ENCODE results near the gene ATRIP. TPM values are rescaled to one million over a fixed set of nuclear protein-coding genes. Genes with fewer than 3 reads are reported as not detected.

The ATRIP gene
- total RNA-seq, 1 donor, result 12.9 TPM

DNA sequence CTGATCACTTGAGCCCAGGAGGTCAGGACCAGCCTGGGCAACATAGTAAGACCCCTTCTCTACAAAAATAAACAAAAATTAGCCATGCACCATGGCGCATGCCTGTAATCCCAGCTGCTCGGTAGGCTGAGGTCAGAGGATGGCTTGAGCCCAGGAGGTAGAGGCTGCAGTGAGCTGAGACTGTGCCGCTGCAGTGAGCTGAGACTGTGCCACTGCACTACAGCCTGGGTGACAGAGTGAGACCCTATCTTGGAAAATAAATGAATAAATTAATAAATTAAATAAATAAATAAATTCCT, 46.6 kb downstream of the ATRIP start:
- DNase-seq (ENCODE audit: low read depth in 2 of 3, low spot score in 2 of 3), result no peak

DNA sequence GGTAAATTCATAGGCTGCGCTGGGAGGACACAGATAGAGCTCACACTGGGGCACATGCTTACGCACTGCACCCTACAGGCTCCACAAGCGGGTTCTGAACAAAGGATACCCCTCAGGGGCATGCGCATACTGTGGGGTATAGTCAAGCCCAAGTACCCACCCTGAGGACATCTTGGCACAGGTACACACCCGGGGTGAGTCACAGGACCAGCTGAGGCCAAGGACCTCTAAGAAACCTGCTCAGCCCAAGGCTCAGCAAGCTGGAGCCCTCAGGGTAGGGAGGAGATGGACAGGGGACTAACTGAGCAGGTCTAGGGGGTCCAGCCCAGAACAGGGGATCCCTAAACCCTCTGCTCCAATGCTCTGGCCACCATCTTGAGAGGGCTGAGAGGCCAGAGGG, 54.1 kb downstream of the ATRIP start:
- no peak for DNase-seq (ENCODE audit: low read depth in 2 of 3, low spot score in 2 of 3)

DNA sequence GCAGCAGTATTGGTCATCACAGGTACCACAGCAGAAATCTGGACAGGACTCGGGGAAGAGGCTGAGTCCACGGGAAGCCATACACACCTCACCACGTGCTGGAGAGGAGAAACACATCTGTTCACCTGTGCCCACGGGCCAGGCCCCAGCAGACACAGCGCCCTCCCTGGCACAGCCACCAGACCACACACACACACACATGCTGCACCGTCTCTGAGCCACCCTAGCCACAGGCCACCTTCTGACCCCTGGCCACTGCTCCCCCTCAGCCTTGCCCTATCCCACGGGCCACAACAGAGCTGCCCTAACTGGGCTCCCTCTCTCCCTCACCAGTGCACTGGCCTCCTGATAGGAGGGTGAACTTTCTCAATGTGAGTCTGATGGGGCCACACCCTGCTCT, 54.7 kb downstream of the ATRIP start:
- no peak for DNase-seq (ENCODE audit: low read depth in 2 of 3, low spot score in 2 of 3)

DNA sequence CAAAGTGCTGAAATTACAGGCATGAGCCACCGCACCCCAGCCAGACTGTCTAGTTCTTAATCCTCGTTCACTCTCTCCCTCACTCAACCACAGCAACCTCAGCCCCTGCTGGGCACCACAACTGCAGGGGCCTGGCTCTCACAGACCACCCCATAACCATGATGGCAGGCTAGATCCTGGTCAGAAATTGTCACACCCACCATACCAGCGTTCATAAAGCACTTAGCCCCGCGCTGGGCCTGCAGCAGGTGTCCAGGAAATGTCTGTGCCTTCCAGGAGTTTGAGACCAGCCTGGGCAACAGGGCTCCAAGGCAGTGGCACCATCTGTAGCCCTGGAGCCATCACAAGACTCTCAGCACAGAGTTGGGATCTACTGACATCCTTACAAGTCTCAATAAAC, 55.6 kb downstream of the ATRIP start:
- DNase-seq (ENCODE audit: low read depth in 2 of 3, low spot score in 2 of 3), result no peak

DNA sequence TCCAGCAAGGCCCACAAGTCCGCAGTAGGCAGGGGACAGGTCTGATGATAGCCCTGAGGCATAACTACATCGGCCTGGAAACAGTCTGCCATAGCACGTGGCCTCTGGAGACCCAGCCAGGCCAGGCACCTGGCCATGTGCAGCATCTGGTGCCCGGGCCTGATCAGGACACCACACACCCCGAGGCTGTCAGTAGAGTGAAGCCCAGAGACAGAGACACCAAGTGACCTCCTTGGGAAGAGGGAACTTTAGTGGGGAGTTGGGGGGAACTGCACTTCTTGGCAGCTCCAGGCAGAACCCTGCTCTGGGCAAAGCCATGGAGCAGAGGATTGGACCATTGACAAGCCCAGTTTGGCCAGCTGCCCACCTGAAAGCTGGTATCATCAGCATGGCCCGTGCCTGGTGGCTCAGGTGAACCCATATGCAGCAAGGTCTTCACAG, 56.2 kb downstream of the ATRIP start:
- no peak for DNase-seq (ENCODE audit: low read depth in 2 of 3, low spot score in 2 of 3)

DNA sequence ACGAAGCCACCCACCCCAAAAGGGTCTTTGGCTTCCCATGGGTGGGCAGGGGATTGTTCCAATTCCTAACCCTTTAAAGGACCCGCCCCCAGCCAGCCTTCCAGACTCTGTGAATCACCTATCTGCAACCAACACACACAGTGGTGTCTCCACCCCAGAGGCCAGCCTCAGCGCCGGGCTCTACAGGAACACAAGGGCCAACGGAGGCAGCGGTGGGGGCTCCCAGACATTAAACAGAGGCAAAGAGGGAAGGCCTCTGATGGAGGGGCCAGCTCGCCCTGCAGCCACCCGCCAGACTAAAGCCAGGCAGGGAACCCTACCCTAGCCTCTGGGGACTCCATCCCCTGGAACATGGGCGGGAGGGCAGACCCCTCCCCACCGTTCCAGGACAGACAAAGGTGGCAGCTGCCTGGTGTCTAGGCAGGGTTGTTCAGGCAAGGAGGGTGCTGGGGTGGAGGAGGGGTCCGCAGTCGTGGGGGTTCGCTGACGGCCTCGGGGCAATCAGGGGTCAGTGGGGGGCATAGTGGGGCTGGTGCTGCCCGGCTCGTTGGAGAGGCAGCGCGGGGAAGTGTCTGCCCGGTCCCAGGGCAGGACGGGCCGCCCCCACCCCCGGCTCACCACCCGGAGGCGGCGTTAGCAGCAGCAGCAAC, 57.0 kb downstream of the ATRIP start:
- no peak for DNase-seq (ENCODE audit: low read depth in 2 of 3, low spot score in 2 of 3)

DNA sequence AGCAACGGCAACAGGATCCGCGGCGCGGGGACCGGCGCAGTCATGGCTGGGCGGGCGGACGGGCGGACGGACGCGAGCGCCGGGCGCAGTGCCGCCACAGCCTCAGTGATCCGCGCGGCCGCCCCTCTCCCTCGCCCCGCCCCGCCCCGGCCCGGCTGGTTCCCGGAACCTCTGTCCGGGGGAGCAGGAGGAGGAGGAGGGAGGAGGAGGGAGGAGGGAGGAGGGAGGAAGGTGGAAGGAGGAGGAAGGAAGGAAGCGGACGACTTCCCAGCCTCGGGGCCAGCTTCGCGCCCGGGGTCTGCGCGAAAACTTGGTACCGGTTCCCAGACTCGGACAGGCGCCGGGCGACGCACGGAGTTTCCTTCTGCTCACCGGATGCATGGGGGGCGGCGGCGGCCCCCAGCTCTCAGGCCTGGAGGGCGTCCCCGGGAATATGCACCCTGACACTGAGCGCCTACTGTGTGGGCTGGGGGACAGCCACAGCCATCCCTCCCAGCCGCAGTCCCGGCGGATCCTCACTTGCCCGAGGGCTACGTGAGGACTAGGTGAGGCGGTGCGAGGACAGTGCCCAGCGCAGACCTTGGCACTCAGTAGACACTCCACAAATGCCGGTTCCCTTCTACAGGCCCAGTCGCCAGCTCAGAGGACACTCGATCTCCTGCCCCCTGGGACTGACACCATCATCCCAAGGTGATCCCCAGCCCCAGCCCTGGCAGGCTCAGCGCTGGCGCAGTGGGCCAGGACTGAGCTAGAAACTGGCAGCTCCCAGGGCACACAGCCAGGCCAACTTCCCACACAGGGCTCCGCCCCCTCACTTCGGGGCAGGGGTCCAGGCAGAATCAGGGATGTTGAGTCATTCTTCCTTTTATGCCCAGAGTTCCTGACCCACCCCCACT, 57.8 kb downstream of the ATRIP start, which contains the start of gene SHISA5:
SHISA5 (minus strand) TSS at position 124 of the 896 bp plus-strand sequence; CDS start at position 44, 80 bp downstream.
- peak in 1 of 3 donors; percentile 36 for DNase-seq (ENCODE audit: low read depth in 2 of 3, low spot score in 2 of 3)

DNA sequence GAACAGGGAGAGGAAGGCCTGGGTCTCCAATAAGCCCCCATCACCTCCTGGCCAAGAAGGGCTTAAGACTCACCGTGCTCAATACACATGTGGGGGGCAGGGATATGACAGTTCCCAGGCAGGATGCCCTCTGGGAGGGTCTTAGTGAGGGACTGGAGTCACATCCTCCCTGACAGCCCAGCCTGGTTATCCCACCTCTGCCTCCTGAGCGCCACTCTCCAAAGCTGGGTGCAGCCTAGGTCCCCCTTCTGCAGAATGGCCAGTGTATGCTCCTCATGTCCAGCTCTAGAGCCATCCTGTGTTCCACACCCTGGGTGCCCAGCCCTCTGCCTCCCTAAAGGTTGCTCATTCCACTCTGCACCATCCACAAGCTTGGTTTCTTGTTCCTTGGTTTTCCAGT, 58.6 kb downstream of the ATRIP start:
- no peak for DNase-seq (ENCODE audit: low read depth in 2 of 3, low spot score in 2 of 3)

DNA sequence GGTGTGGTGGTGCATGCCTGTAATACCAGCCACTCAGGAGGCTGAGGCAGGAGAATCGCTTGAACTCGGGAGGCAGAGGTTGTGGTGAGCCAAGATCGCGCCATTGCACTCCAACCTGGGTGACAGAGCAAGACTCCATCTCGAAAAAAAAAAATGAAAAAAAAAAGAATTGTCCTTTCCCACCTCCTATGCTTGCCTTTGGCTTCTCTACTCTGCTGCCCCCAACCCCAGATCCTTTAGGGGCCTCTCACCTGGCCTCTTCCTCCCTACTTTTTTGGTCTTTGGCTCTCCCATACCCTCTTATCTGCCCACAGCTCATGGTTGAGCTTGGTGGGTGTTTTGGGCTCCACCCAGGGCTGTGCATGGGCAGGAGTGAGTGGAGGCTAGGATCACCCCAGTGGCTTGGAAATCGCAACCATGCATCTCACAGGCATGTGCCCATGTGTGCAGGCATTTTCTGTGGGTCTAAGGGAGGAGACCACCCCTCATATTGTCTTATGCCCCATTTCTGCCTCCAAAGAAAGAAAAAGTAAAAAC, 59.5 kb downstream of the ATRIP start:
- DNase-seq (ENCODE audit: low read depth in 2 of 3, low spot score in 2 of 3), result no peak

DNA sequence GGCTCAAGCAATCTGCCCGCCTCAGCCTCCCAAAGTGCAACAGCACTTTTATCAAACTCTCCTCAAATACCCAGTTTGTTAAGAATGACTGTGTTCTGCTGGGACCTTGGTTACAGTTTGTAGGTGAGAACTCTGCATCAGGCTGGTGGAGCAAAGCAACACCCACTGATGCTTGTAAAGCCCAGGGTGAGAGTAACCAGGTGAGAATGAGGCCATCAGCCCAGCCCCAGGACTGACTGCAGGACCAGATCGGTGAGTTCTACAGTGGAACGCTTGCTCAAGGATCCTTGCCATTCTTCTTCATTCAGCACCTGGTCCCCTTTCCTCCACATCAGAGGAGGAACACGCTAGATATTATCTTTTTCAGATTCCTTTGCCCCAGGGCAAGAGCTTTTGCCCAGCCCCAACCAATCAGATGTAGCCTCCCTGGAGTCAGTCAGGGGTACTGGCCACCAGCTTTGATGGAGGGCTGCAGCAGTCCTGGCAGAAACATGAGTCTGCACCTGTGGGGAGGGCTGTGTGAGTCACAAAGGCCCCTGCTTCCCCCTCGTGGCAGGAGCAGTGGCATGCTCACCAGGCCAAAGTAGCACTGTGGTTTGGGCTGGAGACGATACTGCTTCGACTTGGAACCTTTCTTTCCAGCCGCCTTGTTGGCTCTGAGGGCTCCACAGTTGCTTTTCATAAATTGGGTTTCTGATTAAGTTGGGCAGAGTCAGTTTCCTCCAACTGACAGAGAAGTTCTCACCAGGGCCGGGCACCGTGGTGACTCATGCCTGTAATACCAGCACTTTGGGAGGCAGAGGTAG, 60.9 kb downstream of the ATRIP start:
- peak; percentile 36 to 87 (median 80) for DNase-seq (ENCODE audit: low read depth in 2 of 3, low spot score in 2 of 3)

DNA sequence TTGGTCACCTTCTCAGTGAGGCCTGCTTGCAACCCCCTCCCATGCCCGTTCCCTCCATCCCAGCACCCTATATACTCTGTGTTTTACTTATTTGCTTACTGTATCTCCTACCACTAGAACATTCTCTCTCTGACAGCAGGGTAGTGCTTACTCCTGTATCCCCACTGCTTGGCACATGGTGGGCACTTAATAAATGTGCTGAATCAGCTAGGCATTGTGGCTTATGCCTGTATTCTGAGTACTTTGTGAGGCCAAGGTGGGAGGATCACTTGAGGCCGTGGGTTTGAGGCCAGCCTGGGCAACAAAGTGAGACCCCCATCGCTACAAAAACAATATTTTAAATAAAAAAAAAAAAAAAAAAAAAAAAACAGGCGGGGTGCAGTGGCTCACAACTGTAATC, 65.0 kb downstream of the ATRIP start:
- DNase-seq (ENCODE audit: low read depth in 2 of 3, low spot score in 2 of 3), result no peak

DNA sequence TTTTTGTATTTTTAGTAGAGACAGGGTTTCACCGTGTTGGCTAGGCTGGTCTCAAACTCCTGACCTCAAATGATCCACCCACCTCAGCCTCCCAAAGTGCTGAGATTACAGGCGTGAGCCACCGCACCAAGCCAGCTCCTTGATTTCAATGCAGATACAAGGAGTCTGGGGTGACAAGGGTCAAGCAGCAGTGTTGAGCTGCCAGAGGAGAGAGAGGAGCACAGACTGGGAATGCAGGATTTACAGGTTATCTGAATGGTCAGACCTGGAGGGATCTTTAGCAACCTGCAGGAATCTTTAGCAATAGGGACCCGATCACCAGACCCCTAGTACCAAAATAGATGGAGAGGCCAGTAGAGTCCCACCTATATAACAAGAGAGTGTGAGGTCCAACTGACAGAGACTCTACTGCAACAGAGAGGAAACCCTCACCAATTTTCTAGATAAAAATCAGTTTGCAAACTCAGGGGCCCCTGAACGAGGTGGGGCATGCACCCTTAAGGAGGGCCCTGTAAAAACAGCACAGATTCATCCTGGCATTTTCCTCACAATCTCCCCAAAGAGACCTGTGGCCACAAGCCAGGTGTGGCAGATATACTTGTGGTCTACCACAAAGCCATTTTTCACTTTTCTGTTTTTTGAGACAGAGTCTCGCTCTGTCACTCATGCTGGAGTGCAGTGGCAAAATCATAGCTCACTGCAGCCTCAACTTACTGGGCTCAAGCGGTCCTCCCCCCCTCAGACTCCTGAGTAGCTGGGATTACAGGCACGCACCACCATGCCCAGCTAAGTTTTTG, 68.1 kb downstream of the ATRIP start:
- no peak for DNase-seq (ENCODE audit: low read depth in 2 of 3, low spot score in 2 of 3)

Other genes starting within 250 kb of the ATRIP start
- gene CAMP, start 223.2 kb upstream of the ATRIP start, total RNA-seq, result not detected
- 8.1 TPM for gene ZNF589, start 205.6 kb upstream of the ATRIP start, total RNA-seq
- gene NME6, start 145.4 kb upstream of the ATRIP start, total RNA-seq, result 34.2 TPM
- gene SPINK8, start 113.1 kb upstream of the ATRIP start, total RNA-seq, result not detected
- under 0.01 TPM for gene FBXW12, start 74.5 kb upstream of the ATRIP start, total RNA-seq
- gene PLXNB1, start 16.7 kb upstream of the ATRIP start, total RNA-seq, result 20.7 TPM
- 15.6 TPM for gene CCDC51, start 6.6 kb upstream of the ATRIP start, total RNA-seq
- gene TMA7, start 6.5 kb upstream of the ATRIP start, total RNA-seq, result 25.0 TPM
- gene SHISA5, start 57.4 kb downstream of the ATRIP start, total RNA-seq, result 232 TPM
- 10.8 TPM for gene PFKFB4, start 110.1 kb downstream of the ATRIP start, total RNA-seq
- gene UCN2, start 117.0 kb downstream of the ATRIP start, total RNA-seq, result under 0.01 TPM
- 0.27 TPM for gene COL7A1, start 148.6 kb downstream of the ATRIP start, total RNA-seq
- gene UQCRC1, start 162.9 kb downstream of the ATRIP start, total RNA-seq, result 397 TPM
- gene TMEM89, start 175.0 kb downstream of the ATRIP start, total RNA-seq, result not detected
- 20.2 TPM for gene SLC26A6, start 188.7 kb downstream of the ATRIP start, total RNA-seq
- gene CELSR3, start 216.1 kb downstream of the ATRIP start, total RNA-seq, result 3.2 TPM
- gene NCKIPSD, start 239.2 kb downstream of the ATRIP start, total RNA-seq, result 22.1 TPM